ENCODE measurements around the gene CD274.

The CD274 gene

DNA sequence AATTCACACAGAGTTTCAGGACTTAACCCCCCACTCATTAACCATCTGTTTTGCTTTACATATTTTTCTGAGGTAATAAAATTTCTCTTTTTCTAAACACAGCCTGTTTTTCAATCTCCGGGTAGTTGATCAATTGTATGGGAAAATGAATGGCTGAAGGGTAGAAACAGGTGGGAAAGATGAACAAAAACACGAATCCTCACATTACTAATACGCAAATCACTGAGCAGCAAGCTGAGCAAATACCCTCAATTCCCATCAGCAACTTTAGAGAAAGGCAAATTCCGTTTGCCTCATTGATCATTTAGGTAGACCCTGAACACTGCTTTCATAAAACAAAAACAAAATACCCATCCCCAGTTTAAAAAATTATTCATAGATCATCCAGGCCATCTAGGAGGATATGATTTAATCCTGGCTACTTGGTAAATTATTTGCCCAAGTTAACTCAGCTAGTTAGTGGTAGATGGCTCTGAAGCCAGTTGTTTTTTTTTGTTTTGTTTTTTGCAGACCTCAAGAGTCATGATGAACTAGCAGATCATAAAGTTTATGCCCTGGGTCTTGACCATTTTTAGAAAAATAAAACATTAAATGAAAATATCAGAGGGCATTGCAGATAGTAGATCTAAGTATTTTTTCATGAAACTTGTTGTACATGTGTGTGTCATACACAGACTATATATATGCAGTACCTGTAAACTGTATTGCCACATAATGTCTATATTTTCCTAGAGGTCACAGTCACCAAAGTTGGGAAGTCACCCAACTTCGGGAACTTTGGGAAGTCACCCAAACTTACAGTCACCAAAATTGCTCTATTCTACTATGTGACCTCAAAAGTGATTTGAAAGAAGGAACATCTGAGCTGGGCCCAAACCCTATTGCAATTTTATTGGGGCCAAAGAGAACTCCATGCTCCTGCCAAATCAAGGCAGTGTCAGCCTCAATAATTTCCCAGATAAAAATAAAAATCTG, 1.6 kb upstream of the CD274 start:
- no peak for DNase-seq (ENCODE audit: extremely low read depth, low read depth)
- TF ChIP-seq CTCF (IDR thresholded peaks at IDR 0.05; ENCODE audit: low read depth, low read length), result no peak

- no peak for DNase-seq (ENCODE audit: extremely low read depth, low read depth)
Measured at GRCh38 chr9:5449521-5450358, 602 bp upstream of the CD274 start.

GRCh38 chr9:5452286-5452609, 1.9 kb downstream of the CD274 start:
- no peak for TF ChIP-seq CTCF (IDR thresholded peaks at IDR 0.05; ENCODE audit: low read depth, low read length)
- no peak for DNase-seq (ENCODE audit: extremely low read depth, low read depth)

More at GRCh38 chr9:5449521-5450358, 602 bp upstream of the CD274 start:
- TF ChIP-seq CTCF (IDR thresholded peaks at IDR 0.05; ENCODE audit: low read depth, low read length), result no peak; the same call in 1 of the 2 replicates

DNA sequence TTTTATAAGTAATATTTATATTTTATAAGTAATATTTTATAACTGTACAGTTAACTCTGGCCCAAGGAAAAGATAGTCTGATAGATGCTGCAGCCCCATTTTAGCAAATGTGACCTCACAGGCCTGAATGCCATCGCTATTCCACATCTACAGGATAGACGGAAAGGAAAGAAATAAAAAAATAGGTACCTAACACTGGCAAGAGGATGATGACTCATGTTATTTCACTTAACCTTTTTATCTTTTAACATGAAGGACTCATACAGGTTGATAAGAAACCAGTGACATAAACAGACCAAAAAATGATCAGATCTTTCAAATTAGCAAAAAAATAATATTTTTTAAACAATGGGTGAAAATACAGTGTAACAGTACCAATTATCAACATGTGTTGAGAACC, 2.7 kb downstream of the CD274 start:
- TF ChIP-seq CTCF (IDR thresholded peaks at IDR 0.05; ENCODE audit: low read depth, low read length), result no peak
- DNase-seq (ENCODE audit: extremely low read depth, low read depth), result no peak

DNA sequence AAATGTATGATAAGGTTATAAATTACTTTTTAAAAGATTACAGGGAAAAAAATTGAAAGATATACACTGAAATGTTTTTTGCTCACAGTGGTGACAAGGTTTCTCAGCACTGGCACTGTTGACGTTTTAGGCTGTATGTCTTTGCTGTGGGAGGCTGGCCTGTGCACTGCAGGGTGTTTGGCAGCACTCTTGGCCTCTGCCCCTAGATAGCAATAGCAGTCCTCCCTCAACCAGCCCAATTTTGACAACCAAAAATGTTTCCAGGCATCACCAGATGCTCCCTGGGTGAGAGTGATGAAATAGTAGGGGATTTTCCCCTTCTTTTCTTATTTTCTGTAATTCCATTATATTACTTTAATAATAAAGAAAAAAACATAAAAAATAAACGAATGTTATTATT, 3.3 kb downstream of the CD274 start:
- no peak for TF ChIP-seq CTCF (IDR thresholded peaks at IDR 0.05; ENCODE audit: low read depth, low read length)
- DNase-seq (ENCODE audit: extremely low read depth, low read depth), result no peak

GRCh38 chr9:5455181-5455580, 4.8 kb downstream of the CD274 start:
- no peak for DNase-seq (ENCODE audit: extremely low read depth, low read depth)
- no peak for TF ChIP-seq CTCF (IDR thresholded peaks at IDR 0.05; ENCODE audit: low read depth, low read length)
